ENCODE measurements around the gene SPI1.

GRCh38 chr11:47425611-47426010, 47.3 kb upstream of the SPI1 start:
- TF ChIP-seq EZH2phosphoT487 (IDR thresholded peaks at IDR 0.05; ENCODE audit: insufficient read depth, low read depth) = no peak
- TF ChIP-seq EZH2 (IDR thresholded peaks at IDR 0.05; ENCODE audit: insufficient read depth, poor library complexity, severe bottlenecking) = no peak
